Upper lobe of right lung (tissue), 1 donor: ENCODE measurements around the gene CHST7. TPM values are rescaled to one million over a fixed set of nuclear protein-coding genes. Genes with fewer than 3 reads are reported as not detected.

Experiments
- ATAC-seq: fragments of 200-7000 bp; cut with Tn5 transposase; one replicate; pipeline ENCODE4 v1.9.1; 2020; ENCODE audit warnings: mild to moderate bottlenecking, moderate library complexity
- DNase-seq: peaks from one replicate; pipeline ENCODE4 v3.0.0-alpha.2; 2020
- H3K27ac ChIP-seq: fragments of 200-600 bp; one replicate; pipeline ENCODE4 v1.8.0; 2022
- H3K27me3 ChIP-seq: fragments of 200-600 bp; one replicate; pipeline ENCODE4 v1.8.0; 2022; ENCODE audit warnings: mild to moderate bottlenecking
- H3K36me3 ChIP-seq: fragments of 200-600 bp; one replicate; pipeline ENCODE4 v1.8.0; 2022
- H3K4me1 ChIP-seq: fragments of 200-600 bp; one replicate; pipeline ENCODE4 v1.8.0; 2022
- H3K4me3 ChIP-seq: fragments of 200-600 bp; one replicate; pipeline ENCODE4 v1.8.0; 2022; ENCODE audit warnings: mild to moderate bottlenecking
- H3K9me3 ChIP-seq: fragments of 200-600 bp; one replicate; pipeline ENCODE4 v1.8.0; 2022
- intact Hi-C: fragments of 100-400 bp; cut with DNase I; formaldehyde crosslinking; loops from one replicate; pipeline ENCODE4 v1.11.0; 2022
- total RNA-seq: library from RNA; stranded (reverse); fragmentation: NEBNext Ultra II Directional; extraction: Animal tissue kit (Norgen Biotek cat#: 25700); gene quantifications from one replicate; pipeline ENCODE4 v1.2.1, GENCODE V29; 2021
- TF ChIP-seq, protein P1 (sequence below): fragments of 200-600 bp; IDR thresholded peaks from one replicate; pipeline ENCODE4 v1.8.0; 2022; ENCODE audit warnings: antibody characterized with exemption
- donor health status: DM: no; HTN: yes; CAD: no; lungs with severe emphysema.

Gene CHST7
- total RNA-seq, 1 donor from 2014 or later = 7.5 TPM

DNA sequence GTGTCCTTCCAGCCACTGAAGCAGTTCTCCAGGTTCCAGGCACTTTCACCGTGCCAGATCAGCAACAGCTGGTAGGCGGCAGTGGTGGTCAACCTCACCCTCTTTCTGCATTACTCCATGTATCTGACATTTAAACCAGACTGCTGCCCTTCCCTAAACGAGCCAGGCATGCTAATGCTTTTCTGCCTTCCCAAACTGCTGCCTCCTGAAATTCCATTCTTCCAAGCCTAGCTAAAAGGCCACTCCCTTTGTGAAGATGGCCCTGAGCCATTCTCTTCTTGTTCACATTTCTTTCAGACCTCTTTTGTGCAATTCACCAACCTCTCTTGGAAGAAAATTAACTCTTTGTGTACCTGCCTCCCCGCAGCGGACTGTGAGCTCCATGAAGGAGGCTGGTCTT, 73.7 kb downstream of the CHST7 start:
- no peak for ATAC-seq
- TF ChIP-seq, protein P1, sequence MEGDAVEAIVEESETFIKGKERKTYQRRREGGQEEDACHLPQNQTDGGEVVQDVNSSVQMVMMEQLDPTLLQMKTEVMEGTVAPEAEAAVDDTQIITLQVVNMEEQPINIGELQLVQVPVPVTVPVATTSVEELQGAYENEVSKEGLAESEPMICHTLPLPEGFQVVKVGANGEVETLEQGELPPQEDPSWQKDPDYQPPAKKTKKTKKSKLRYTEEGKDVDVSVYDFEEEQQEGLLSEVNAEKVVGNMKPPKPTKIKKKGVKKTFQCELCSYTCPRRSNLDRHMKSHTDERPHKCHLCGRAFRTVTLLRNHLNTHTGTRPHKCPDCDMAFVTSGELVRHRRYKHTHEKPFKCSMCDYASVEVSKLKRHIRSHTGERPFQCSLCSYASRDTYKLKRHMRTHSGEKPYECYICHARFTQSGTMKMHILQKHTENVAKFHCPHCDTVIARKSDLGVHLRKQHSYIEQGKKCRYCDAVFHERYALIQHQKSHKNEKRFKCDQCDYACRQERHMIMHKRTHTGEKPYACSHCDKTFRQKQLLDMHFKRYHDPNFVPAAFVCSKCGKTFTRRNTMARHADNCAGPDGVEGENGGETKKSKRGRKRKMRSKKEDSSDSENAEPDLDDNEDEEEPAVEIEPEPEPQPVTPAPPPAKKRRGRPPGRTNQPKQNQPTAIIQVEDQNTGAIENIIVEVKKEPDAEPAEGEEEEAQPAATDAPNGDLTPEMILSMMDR = no peak
- DNase-seq = no peak
- Histone ChIP-seq H3K9me3 (no peaks in the 10 kb centered on the region), H3K4me1 (peaks cover 13% of the 10 kb centered on the region), H3K27ac (no peak overlapping the region), H3K36me3 (no peaks in the 10 kb centered on the region), H3K4me3 (no peak overlapping the region), H3K27me3 (no peaks in the 10 kb centered on the region)
- intact Hi-C loops = loop anchor here (10.0 kb wide), 1 partner anchor 72 kb away; the partner anchor contains the start of gene CHST7

Other genes starting within 250 kb of the CHST7 start
- gene ZNF674, start 28.3 kb upstream of the CHST7 start, total RNA-seq = 5.9 TPM
- gene SLC9A7, start 185.4 kb downstream of the CHST7 start, total RNA-seq = 8.8 TPM